Adrenal gland (tissue), 5 donors: ENCODE measurements around the gene CUL9.

Experiments
- CTCF ChIP-seq, 6 experiments: fragments of 450-650 bp in 4 of 6; fragments of 200-600 bp in 2 of 6; sonication (generic) in 1 of 6; IDR thresholded peaks; 1 replicate in 5 of 6; 2 replicates in 1 of 6; pipeline versions ENCODE4 v1.5.1 to v1.8.0; 2016 to 2021; ENCODE audit warnings: antibody characterized with exemption in 6 of 6, mild to moderate bottlenecking in 2 of 6, moderate library complexity in 1 of 6
- POLR2A ChIP-seq, 2 donors: fragments of 450-650 bp; IDR thresholded peaks; one replicate each; pipeline ENCODE4 v1.6.1; 2017; ENCODE audit warnings: antibody characterized with exemption in 2 of 2, mild to moderate bottlenecking in 2 of 2, moderate library complexity in 1 of 2
- donor health status: DM: no; HTN: no; CAD: no.

GRCh38 chr6:43243664-43244321 is 61.8 kb downstream of the CUL9 start:
- TF ChIP-seq CTCF (IDR thresholded peaks at IDR 0.05) (no peak), POLR2A (IDR thresholded peaks at IDR 0.05) (no peak)
